Globus pallidus (tissue), 1 donor: ENCODE data around the gene ACTRT2.

Experiments
- DNase-seq: peaks from one replicate; pipeline ENCODE4 v3.0.0-alpha.2; 2015; ENCODE audit warnings: low spot score

Gene ACTRT2

DNA sequence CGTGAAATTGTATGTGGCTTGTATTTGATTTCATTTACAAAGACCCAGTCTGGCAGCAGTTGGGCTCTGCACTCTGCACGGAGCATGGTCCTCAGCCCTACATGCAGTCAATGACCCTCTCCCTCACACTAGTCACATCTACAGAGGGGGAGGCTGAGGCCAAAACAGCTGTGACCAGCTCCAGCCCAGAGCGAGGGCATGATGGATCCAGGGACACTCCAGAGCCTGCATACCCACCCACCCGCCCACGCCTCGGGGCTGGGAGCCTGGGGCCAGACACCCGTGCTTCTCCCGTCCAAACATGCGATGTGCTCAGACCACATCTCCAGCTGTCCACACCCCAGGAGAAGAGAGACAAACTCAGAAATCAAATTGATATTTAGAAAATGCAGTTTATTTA, 33.8 kb downstream of the ACTRT2 start:
- DNase-seq: no peak

DNA sequence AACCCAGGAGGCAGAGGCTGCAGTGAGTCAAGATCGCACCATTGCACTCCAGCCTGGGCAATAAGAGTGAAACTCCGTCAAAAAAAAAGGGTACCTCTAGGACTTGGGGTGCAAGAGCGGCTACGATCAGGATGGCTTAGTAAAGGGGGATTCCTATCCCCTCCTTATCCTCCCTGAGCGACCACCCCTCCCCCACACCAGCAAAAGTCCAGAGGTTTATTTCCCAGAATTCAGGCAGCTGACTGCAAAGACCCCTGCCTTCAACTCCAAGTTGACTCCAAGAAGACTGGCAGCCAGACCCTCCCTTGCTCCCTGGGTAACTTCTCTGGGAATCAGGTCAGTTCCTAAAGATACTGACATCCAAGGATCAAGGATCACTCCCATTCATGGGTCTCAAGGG, 35.4 kb downstream of the ACTRT2 start:
- DNase-seq: no peak

DNA sequence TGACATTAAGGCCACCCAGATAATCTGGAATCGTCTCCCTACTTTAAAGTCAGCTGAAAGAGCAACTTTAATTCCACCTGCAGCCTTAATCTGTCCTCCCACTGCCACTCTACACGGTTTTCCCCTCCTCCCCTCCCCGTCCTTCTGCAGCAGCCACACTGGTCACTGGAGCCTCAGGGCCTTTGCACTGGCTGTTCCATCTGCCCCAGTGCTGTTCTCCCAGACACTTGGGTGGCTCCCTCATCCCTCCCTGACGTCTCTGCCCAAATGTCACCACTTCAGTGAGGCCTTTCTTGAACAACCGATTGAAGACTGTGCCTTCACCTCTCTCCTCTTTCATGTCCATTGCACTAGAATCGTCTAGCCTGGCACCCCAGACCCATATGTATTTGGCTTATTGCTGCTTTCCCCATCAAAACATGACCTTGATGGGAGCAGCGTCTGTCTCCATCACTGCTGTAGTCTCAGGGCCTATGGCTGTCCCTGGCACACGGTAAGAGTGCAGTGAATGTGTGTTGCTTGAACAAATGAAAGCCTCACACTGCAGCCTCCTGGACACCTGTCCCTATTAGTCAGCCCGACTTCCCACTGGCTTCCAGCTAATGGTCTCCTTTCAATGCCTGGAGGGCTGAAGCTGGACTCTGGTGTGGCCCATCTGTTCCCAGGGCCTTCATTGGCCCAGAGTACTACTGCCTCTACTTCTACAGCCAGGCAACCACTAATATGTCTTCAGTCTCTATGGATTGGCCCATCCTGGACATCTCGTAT, 37.2 kb downstream of the ACTRT2 start:
- no peak for DNase-seq

DNA sequence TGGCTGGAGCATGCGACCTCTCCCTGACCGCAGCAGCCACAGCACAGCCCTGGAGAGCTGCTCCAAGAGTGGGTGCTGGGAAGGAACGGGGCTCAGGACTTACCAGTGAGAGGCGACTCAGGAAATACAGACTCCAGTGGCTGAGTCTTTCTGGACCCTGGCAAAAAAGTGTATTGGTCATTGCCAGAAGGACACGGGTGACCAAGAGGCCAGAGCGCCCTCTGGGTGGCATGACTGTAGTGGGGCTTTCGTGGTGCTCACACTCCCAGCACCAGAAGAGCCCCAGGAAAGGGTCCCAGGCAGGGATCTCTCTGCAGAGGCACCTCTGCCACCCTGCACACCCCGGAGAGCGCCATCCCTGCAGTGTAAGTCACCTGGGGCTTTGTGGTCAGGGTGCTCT, 38.9 kb downstream of the ACTRT2 start:
- no peak for DNase-seq

DNA sequence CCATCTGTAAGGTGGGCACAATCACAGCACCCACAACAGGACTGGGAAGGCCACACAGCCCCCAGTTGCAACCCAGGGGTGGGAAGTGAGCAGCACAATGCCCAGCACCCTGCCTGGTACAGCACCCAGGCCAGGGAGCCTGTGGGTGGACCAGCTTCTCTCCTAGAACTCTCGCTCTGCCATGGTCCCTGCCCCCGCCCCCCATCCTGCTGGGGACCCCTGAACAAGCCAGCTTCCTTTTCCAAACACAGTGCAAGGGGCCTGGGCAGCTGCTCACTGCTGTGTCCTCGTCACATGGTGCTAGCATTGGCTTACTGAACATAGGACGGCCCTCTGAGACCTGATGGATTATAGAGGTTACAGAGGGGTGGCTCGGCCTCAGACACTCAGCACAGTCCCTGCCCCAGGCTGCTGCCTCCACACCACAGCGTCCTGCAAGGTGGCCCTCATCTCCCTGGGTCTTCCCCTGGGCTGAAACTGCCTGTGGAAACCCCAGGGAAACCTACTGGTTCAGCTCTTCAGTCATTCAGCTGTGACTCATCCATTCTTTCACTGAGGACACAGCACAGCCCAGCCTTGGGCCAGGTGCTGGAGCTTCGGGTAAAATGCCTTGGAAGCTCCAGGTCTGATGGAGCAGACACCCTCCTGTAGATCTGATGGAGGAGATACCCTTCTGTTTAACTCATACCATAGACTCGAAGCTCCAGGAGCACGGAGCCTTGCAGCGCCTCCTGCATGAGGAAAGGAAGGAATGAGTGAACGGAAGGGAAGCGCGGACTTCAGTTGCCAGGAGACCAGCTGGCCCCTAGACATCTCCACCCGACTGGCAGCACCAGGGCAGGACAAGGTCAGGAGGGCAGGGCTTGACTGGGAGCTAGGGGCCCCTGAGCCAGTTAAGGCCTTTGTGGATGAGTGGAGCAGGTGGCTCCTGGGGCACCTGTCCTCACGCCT, 39.6 kb downstream of the ACTRT2 start:
- DNase-seq: no peak

DNA sequence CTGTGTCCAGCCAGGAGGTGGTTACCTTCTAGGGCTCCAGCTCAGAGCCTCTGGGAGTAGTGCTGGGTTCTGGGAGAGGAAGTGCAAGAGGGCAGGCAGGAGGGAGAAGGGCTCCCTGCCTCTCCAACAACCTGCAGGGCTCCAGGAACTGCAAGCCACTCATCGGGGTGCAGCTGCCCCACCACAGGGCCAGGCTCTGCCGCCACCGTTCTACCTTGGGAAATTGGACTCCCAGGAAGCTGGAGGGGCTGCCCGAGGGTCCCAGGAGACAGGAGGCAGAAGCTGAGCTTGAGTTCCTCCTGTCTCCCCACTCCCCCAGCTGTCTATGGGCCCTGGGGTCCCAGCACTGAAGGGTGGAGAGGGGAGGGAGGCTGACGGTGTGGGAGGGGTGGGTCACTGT, 40.3 kb downstream of the ACTRT2 start:
- no peak for DNase-seq

DNA sequence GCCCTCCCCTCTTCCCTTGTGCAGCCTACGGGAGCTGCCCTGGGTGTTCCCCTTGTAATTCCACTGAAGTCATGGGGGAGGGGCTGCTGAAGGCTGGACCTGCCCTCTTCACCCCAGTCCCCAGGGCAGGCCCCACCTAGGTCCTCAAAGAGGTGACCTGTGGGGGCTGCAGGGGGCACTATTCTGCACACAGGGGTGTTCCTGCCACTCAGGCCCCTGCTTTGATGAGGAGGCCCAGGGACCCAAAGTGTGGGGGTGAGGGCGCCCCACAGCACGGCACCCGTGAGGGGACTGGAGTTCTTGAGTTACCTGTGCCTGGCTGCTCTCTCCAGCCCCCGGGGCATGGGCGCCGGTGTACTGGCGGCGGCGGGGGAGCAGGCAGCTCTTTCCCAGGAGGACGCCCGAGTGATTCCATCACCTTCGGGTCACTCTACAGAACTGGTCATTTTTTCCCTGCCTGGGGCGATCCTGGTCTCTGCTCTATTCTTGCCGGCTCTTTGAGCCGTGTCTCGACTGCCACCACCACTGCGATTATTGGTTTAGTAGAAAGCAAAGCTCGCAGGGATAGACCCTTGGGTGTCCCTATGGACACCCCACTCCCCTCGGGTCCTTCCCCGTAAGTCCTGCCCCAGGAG, 40.8 kb downstream of the ACTRT2 start:
- DNase-seq: no peak

DNA sequence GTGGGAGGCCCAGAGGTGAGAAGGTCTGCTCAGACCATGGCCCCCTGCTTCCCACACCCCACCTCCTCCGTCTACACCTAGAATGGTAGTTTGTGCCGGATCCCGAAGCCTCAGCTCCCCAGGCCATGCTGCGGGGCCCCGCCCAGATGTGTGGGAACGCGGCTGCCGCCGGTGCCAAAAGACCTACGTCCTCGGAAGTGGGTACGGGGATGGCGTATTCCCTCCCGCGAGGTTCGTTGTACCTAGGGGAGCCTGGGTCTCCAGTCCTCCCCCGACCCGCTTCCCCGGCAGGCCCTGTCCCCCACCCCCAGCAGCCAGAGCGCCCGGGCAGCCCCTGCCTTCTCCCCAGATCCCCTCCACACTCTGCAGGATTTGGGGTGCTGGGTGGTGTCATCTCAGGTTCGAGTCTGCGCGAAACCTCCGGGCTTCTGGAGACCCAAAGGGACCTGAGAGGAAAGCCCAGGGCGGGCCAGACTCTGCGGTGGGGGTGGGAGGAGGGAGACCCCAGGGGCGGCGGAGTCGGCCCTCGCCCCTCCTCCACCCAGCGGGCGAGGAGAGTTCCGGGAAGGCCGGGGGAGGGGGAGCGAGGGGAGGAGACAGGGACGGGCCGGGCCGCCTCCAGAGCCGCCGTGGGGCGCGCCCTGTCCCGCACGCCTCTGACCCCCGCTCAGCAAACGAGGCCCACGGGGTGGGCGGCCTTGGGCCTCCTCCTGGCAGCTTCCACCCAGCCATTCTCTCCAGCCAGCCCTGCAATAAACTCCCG, 41.5 kb downstream of the ACTRT2 start:
- no peak for DNase-seq

DNA sequence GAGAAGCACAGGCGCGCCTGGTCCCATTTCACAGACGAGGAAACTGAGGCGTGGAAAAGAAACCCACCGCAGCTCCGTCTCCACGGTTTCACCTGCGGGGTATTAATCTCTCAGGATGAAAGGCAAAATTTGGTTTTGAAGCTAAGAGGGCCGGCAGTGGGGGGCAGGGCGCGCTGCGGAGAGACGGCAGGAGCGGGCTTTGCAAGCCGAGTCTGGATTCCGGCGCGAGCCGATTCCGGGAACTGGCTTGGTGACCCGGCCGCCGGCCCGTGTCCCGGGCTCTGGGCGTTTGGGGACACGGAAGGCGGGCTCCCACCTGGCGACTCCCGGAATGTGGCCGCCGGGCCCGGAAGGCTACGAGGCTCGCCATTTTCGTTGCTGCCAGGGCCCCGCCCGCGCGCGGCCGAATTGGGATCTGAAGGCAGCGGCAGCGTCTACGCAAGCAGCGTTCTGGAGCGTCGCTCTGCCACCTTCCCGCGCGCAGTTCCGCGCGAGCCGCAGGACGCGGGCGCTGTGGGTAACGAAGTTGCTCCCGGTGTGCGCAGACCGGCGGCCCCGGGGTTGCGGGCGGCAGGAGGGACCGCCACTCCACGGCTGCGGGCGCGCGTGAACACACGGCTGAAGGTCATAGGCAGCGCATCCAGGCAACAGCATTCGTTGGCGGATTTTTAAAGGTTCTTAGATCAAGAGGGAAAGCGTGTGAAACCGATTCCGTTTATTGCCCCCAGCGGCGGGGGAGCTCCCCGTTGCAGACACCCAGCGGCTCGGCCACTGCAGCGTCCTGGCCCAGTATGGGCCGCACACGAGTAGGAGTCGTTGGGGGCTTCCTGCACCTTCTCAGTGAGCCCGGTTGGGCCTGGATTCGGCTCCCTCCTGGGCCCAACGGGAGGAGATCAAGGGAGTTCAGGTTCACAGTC, 42.4 kb downstream of the ACTRT2 start:
- no peak for DNase-seq

DNA sequence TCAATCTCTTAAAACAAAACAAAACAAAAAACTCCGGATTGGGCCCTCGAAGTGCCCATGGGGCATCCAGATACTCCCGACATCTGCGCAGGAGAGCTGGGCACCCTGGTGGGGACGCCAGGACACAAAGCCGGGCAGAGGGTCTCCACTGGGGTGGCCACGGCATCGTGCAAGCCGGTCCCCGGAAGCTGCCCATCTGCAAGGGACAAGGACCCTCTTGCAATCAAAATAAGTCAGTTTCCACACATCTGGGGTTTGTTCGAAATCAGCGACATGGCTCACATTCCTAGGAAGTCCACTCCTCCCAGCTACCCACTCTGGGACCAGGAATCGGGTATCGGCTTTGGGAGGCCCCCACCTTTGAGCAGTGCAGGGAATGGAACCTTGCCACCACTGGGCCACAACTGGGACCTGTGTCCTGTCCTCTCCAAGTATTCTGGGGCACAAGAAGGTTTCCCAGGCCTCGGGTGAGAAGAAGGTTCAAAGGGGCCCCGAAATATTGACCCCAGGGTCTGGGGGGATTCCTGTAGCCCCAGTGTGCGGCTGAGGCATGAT, 43.1 kb downstream of the ACTRT2 start:
- no peak for DNase-seq

DNA sequence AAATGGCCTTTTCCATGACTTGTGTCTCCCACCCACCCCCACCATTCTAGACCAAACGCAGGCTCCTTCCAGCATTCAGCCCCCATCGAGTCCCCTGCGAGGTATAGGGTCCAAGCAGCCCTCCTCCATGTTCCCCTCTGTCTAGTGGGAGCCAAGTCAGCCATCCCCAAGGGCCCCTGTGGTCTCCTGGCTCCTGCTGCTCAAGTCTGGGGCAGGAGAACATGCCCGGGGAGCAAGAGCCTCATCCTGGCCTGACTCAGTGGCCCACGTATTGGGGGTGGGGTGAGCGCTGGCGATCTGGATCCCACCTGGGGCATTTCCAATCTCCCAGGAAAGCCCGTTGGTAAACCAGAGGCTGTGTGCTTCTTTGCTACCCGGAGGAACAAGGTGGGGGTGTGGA, 43.6 kb downstream of the ACTRT2 start:
- no peak for DNase-seq

DNA sequence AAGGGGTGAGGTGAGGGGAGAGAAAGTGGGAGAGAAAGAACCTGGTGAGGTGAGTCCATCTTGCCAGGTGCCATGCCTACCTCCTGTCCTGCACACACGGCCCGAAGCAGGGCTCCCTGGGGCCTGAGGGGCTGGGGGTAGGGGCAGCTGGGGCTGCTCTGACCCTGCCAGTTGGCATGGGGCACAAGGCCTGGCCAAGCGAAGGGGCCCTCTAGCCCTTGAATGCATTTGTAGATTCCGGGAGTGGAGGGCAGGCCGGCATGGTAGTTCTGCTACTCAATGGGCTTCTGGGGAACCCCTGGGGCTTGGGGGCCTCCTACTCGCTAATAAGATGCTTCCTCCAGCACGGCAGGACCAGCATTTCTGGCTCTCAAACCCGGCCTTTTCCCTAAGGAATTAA, 44.1 kb downstream of the ACTRT2 start:
- no peak for DNase-seq

DNA sequence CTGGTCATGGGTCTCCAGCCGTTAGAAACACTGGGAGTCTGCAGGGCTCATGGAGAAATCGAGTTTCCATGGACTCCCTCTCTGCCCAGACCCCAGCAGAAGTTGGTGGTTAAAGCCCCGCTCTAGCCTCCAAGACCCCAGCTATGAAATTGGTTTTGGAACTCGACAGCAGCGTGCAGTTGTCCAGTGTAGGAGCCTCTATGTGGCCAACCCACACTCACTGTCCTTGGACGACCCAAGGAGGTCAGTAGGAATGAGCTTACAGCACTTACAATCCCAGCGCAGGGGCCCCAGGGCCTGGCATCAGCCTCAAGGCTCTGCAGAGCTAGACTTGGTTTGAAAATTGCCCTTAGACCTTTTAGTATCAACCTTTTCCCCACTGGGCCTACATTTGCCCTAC, 44.5 kb downstream of the ACTRT2 start:
- no peak for DNase-seq

DNA sequence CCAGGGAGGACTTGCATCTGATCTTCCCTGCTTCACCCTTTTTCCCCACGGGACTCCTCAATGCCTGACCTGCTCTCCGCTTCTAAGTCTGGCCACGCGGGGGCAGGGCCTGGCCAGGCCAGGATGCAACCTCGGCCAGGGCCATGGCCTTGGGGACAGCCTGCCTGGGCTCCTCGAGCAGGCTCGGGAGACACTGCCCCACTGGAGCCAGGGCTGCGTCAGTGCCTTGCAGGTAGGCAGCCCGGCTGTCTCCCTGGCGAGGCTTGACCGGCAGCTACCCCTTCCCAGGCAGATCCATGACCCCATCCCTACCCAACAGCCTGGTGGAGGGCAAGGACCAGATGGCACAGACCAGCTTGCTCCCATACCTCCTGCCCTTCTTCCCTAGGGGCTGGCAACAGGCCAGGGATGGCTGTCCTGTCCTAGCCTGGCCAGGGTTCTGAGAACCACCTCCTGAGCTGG, 45.0 kb downstream of the ACTRT2 start:
- DNase-seq: no peak

DNA sequence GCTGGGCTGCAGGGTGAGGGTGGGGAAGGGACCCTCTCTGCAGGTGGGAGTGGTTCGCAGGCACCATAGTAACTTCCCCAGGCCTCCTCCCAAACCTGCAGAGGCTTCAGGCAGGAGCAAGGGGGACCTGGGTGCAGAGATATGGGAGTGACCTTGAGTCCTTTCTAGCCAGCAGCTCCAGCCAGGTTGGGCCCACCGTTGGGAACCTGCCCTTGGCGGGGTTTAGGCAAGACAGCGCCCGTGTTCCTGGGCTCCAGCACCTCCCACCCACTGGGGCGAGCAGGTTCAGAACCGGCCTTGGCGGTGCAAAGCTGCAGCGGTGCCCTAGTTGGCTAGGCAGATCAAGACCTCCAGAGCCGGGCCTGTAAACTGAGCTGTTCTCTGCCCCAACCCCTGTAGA, 45.6 kb downstream of the ACTRT2 start:
- DNase-seq: no peak

DNA sequence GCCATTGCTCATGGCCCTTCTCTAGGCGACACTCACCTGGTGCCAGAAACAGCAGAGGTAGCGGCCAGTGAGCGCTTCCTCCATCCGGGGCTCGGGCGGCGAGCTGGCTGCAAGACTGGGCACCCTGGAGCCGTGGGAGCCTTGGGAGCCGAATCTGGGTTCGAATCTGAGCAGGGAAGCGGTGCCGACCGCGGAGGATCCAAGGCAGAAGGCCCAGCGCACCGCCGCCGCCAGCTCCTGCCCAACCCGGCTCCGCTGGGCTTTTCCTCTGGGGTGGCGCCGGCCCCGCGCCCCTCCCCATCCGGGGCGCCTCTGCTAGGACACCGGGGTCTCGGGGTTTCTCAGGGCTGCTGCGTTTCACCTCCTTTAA, 46.0 kb downstream of the ACTRT2 start:
- no peak for DNase-seq

DNA sequence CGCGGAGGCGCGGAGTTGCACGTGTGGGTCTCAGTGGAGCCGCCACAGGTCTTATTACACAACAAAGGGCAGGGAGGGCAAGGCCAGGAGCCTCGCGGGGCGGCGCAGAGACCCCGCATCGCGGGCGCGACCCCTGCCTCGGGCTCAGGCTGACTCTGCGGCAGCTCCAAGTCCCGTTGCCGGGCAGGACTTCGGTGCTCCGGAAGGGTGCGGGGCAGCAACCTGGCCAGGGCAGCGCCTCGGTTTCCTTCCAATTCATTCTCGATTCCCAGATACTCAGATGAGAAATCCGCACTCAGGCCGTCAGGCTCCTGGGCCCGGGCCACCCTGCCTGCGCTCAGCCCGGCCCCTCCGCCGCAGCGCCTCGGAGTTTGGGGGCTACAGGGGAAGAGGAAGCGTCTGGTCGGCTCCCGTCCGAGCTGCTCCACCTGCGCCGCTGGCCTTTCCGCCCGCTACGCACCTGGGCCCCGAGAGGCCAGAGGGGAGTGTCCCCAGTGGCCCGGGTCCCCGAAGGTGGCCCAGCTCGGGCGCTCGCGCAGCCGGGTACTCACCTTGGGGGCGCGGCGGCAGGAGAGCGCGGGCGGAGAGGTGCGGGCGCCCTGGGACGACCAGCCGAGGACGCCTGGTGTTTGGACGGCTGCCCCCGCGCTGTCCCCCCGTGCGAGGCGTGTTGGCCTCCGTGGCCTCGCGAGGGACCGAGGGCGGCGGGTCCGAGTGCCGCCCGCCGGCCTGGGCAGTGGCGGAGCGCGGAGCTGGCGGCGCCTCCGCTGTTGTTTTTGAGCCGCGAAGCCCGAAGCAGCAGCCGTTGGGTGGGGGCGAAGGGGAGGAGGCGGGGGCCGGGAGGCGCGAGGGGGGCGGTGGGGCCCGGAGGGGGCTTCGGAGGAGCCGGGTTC, 46.6 kb downstream of the ACTRT2 start:
- no peak for DNase-seq

DNA sequence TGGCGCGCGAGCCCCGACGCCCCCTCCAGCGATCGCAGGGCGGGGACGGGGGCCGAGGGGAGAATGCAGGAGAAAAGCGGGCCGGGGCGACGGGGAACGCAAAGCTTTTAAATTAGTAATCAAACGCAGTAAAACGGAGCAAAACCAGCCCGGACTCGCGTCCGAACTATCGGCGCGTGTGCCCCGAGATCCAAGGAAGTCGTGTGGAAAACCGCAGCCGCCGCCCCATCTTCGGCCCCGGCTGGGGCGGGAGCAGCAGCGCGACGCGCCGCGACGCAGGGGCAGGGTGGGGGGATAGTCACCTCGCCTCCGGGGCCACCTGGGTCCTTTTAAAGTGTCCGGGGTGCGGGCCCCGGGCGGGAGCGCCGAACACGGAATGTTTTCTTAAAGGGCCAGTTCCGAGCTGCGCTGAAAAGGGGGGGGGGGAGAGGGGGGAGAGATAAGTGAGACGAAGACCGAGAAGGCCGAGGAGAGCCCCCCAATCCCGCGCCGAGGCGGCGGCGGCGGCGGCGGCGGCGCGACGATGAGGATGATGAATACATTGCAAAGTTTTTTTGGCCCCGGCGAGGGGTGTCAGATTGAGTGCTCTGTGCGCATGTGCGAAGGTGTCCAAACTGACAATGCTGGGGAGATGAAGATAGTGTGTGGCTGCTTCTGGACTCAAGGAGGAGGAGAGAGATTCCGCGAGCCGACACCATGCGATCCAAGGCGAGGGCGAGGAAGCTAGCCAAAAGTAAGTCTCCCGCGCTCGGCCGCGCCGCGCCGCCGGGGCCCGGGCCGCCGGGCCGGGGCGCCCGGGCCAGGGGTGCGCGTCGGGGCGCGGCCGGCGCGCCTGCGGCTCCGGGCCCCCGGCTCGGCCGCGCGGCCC, 47.5 kb downstream of the ACTRT2 start, which contains the start of gene PRDM16:
PRDM16 (plus strand) TSS at position 640 of the 868 bp plus-strand sequence; CDS start at position 697, 57 bp downstream.
- DNase-seq: no peak
